8988T (cell line): ENCODE results near the gene ITGB1.

Experiments
- DNase-seq: peaks from one replicate; pipeline ENCODE4 v3.0.0; 2011

ITGB1 gene

DNA sequence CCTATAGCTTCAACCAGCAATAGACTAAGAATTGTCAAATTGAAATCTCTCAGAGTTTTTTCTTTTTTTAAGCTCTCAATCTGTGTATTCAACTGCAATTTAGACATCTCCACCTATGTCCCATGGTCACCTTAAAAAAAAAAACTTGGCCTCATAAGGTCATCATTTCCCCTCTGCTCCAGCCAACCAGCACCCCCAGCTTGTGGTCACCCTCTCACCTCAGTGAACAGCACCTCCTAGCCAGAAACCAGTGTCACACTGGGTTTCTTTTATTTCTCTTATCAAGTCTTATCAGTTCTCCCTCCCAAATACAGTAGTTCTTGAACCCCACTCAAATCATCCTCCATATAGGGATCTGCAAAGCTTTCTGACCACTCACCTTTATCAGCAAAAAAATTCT lies 4.0 kb downstream of the ITGB1 start:
- no peak for DNase-seq

DNA sequence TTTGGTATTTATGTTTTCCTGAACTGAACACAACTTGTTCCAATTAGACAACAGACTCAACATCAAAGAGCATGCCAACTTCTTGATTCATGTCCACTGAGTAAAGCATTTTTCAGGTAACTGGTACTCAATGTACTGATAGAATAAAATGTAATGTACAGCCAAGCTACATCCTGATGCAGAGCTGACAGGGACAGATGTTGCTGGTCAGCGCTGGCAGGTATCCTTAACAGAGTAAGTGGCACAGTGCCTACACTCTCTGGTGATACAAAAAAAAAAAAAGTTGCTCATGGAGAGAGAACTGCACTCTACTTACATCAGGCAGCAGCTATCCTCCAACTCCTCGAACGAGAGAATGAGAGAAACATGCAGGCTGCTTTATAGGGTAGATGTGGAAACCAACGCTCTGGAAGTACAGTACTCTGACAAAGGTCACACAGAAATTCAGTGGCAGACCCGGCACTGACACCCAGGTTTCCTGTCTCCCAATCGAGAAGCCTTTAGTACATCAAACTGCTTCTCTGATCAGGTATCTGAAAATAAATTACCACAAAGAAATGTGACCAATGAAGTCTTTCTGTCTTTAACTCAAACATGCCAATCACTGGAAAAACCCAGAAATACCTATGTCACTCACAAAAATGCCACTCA lies 4.6 kb downstream of the ITGB1 start:
- no peak for DNase-seq

DNA sequence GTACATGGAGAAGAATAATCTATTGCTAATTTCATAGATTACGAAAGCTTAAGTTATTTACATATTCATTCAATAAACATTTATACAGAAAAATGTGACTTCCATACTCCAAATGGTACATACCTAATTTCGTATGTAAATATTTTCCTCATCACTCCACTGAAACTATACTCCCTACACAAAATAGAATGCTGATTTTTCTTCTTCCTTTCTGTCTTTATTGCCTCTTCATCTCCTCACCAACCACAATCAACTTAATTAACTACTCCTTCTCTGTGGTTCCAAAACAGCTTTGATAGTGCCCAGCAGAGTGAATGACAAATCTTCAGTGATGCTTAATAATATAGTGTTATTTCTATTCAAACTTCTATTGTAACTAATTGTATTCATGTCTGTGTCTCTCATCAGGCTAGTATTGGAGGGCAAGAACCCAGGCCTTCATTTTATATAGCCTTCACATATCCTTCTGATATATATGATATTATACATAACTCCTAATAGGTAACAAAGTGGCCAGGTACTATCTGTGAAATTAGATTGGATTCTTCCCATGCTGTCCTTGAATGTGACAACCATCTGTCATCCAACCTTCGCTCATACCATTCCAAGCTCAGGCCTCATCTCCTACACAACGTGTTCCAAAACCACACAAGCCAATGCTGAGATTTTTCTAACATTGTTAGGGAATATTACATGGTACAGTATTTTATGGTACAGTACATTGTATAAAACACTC lies 5.3 kb downstream of the ITGB1 start:
- DNase-seq, result no peak

DNA sequence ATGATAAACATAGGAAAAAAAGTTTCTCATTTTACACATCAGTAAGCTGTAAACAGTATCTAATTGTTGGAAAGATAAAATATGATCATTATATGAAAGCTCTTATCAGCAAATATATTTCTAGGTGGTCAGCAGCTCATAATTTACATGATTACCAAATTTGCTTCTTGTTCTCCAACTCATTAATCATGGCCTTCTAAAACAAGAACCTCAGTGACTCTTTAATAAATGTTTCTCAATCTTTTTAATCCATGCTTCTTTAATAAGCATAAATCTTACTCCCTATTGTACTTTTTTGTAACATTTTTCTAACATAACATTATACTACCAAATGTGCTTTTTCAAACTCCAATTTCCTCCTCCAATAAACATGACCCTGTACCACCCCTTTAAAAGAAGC lies 5.9 kb downstream of the ITGB1 start:
- no peak for DNase-seq

DNA sequence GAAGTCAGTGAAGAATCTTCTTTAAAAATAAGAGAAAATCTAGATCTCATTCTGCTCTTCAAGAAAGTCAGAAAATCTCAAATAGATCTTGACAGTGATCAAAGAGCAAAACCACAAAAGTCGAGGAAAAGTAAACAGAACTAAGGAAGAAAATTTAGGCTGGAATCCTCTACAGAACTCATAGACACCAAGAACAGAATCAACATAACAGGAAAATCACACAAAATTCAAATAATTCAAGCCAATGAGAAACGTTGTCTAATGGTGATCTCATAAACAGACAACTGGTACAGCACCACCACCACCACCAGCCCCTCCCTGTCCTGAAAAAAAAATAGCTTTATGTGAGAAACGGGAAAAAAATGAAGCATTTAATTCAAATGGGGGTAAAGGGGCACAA lies 6.9 kb downstream of the ITGB1 start:
- DNase-seq, result no peak

DNA sequence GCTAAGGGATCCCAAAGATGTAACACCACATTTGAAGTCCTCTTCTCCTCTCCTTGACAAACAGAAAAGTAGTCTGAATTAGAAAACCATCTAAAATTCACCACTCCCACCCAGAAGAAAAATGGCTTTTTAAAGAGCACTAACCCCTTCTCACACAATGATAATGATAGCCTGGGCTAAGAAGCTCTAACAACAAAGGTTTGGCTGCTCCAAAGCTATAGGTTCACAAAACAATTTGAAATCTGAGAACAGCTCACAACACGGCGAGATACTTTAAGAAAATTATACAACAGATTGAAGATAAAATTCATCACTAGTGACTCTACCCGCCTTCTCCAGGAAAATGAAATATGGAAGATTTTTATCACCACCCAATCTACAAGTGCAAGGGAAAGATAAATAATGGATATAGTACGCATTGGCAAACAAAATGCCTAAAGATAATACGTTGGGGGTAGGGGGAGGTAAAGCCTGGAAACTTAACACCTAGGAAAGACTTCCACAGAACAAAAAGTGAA lies 7.4 kb downstream of the ITGB1 start:
- DNase-seq, result no peak

DNA sequence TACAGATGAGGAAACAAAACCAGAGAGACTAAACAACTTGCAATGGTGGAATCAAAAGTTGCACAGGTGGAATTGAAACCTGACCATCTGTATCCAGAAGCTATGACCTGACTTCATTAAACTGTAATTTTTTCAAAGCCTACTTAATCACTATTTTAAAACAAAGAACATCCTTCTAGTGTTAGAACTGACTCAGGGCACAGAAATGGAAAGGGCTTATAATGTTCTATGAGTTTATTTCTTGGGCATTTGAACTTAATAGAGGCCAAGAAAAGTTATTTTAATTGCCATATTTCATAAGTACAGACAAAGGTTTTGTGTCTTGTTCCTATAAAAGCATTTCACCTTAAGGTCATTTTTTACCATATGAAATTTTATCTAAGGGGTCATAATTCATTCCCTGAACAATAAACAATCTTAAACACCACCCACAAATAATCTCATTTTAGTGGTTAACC lies 8.8 kb downstream of the ITGB1 start:
- no peak for DNase-seq

DNA sequence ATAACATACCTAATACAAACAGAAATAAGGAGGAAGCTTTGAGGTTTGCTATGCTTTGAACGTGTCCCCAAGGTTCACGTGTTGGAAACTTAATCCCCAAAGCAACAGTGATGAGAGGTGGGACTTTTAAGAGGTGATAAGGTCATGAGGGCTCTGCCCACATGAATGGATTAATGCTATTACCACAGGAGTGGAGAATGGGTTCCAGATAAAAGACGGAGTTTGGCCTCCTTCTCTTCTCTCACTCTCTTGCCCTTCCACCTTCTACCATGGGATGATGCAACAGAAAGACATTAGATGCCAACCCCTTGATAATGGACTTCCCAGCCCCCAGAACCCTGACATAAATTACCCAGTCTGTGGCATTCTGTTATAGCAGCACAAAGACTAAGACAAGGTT lies 9.6 kb downstream of the ITGB1 start:
- no peak for DNase-seq

DNA sequence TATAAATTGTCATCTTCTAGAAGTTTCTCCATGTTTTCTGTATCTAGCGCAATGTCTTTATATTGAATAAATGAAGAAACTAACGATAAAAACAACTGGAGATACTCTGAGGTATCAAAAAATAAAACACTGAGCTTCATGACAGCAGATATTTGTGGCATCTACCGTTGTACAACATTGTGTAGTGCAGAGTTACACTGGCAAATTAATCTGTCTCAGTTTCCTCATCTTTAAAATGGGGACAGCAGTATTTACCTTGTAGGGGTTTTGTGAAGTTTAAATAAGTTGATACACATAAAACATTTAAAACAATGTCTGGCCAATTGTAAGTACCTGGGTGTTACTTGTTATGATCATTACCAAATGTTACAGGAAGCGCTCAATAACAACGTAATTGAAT lies 10.4 kb downstream of the ITGB1 start:
- no peak for DNase-seq

DNA sequence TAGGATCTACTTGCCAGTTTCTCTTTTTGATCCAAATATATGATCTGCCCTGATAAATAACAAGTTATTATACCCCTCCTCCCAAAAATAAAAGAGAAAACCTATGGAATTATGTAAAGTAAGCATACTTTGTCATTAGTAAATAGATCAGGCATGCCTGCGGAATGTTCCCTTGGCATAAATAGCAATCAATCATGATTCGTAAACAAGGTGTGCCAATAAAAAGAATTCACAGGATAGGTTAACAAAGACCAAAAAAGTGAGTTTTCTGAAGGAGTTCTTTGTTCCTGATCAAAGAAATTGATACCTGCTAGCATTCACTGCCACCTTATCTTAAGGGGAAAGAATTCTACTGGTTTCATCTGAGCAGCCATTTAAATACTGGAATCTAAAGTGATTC lies 11.9 kb downstream of the ITGB1 start:
- DNase-seq, result no peak

DNA sequence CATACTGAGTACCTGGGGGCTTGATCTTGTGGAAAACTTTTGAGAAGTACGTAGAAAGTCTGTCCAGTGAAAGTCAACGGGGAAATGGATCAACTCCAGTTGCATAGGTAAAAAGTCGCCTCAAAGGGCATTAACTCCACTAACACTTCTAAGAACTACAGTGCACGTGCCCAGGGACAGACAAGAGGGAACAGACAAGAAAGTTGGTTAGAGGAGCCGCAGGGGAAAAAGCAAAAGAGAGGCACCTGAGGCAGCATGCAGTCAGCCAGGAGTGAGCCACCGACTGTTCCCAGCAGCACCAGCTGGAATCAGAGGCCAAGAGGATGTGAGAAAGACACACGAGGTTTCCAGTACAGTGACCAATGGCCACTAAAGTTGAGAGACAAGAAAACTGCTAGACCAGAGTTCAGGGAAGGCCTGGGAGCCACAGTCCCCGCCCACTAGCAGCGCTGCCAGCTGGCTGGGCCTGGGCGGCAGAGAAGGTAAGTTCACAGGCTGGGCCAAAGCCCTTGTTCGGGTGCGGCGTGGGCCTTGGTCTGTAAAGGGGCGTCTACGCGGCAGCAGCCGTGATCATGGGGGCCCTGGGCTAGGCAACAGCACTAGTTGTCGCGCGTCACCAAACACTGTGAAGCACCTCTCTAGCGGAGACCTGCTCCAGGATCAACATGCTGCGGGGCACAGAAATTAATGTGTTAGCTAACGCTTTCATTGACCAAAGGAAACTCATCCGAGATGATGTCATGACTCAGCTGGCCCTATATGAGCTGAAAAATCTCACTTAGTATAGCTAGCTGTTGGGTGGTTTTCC lies 14.0 kb downstream of the ITGB1 start:
- no peak for DNase-seq

DNA sequence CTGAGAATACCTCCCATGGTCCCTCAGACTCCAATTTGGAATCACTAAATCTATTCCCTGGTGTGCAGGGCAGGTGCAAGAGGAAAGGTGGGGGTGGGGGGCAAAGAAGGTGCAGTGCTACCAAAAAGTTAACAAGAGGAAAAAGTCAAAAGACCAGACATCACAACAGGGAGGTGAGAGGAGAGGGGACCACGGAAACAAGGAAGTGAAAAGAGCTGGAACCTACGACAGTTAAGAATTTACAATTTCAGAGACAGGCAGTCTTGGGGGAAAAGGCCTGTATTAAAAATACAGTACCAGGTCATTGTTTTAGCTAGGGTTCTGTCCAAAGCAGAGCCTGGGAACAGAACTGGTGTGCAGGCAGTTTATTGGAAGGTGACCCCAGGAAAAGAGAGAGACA lies 14.6 kb downstream of the ITGB1 start:
- DNase-seq, result no peak

DNA sequence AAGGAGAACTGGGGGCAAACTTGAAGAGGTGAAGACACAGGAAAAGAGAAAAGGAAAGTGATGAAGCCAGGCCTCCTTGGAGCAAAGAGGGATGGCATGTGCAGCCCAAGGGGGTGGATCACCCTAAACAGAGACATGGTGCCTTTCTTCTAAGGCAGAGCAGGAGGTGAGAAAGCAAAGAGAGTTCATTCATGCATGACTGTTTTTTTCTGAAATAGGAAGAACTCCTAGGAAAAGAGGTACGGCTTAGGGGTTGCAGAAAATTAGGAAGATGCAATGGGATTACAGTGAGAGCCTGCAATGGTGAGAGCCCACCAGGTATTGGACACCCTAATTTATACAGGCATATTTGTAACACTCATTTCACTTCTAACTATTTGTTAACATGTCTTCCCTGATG lies 15.9 kb downstream of the ITGB1 start:
- no peak for DNase-seq

DNA sequence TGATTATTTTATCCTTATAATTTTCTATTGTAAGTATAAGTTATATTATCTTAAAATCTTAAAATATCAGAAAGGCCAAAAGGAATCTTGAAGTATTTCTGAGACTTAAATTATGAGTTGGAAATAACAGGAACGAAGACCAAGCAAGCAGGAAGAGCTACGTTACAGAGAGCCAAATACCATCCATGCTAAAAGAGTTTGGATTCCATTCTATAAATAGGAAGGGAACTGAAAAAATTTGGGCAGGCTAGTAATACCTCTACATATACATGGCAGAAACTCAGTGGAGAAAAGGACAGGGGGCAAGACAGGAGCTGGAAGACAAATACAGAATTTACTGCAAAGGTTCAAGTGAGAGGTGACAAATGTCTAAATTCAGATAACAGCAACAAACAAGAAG lies 16.7 kb downstream of the ITGB1 start:
- no peak for DNase-seq

DNA sequence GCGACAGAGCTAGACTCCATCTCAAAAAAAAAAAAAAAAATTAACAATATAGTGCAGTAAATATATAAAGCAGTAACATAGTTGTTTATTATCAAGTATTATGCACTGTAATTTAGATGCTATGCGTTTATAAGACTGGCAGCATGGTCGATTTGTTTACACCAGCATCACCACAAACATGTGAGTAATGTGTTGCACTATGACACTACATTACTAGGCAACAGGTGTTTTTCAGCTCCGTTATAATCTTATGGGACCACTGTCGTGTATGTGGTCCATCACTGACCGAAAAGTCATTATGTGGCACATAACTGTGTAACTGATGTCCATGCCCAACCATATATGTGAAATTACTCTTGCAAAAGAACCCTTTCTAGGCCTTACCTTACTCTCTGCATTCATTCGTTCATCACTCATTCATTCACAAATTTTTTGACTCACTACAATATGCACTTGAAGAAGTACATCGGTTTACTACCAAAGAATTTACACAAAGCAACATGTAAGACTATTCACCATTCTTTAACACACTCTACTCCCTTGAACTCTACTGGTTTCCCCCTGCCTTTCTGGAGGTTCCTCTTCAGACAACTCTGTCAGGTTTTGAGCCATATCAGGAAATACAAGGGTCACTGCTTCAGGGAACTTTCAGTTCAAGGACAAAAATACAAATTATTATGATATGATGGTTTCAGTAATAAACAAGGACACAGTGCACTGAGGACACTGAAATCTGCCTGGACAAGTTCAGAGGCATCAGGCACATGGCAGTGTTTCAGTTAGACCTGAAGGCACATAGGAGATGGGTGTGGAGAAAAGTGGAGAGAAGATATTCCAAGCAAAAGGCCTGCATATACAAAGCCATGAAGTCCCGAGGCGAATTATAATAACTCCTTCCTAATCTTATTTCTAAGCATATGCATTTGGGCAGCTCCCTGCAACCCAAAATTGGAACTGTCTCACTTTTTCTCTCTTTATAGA lies 17.4 kb downstream of the ITGB1 start:
- DNase-seq, result no peak

DNA sequence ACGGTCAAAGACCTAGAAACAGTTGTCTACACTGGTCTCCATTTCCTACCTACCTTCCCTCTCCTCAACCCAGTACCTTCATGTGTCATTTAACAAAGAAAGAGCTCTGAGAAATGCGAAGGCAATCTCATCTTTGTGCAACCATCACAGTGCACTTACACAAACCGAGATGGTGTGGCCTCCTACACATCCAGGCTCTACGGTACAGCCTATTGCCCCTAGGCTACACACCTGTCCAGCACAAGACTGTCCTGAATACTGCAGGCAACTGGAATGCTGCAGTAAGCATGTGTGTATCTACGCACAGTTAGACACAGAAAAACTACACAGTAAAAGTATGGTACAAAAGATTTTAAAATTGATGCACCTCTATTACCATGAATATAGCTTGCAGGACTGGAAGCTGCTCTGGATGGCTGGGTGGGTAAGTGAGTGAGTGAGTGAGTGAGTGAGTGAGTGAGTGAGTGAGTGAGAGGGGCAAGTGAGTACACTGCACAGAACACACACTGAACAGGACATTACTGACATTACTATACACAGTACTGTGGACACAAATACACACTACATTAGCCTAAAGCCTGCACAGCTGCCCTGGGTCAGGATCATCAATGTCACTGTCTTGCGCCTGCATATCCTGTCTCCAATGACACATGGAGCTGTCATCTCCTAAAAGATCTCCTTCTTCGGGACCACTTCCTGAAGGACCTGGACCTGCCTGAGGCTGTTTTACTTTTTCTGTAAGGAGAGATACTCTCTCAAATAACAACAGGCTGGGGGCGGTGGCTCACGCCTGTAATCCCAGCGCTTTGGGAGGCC lies 18.5 kb downstream of the ITGB1 start:
- no peak for DNase-seq

DNA sequence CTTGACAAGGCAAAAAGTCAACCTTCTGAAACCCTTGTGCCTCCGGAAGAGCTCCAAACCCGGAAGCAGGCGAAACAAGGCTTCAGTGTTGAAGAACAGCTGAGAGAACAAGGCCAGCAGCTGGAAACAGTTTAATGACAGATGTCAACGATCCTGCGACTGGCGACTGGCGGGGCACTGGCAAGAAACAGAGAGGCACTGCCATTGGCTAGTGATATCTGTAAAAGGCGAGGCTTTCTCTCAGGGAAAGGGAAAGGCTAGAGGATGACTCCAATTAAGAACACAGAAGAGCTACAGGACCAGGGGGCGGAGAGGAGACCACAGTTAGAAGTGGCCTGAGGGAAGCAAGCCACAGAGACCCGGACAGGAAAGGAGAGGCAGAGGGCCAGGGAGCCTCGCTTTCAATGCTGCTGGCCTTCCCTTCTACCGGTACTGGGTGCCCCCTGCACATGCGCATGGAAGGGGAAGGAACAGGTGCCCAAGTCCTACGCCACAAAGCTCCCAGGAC lies 19.4 kb downstream of the ITGB1 start:
- no peak for DNase-seq

DNA sequence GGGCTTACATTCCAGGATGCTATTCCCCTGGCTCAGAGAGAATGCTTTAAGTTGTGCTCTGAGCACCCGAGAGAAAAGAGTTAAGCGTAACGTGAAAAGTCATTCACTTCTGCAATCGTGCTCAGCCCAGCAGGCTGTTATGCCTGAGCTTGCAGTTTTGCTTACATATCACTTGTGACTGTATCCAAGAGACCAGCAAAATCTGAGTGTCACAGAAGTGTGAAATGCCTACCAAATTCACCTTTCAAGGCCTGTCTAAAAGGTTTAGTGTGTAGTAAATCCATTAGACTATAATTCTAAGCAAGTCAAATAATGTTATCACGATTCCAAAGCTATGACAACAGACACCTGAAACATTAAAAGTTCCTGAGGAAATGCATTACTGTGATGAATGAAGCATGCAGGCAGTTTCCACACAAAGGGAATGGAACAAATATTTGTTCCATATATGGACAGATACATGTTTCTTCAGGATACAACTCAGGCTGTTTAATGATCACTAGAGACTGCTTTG lies 20.1 kb downstream of the ITGB1 start:
- no peak for DNase-seq

DNA sequence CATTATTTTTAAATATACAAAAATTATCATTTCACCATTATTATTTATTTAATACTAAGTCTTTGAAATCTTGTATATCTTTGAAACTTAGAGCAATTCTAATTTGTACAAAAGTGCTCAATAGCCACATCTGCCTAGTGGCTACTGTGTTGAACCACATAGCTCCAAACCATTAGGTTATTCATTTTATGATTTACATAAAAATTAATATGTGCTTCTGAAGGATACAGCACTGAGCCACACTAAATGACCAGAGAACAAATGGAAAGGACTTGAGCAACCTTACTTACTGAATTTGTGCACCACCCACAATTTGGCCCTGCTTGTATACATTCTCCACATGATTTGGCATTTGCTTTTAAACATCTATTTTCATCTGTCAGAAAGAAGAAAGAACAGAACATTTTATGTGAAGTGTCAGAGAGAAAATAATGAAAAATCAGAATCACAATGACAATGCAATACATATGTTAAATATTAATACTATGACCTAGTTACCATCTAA lies 25.8 kb downstream of the ITGB1 start:
- no peak for DNase-seq

DNA sequence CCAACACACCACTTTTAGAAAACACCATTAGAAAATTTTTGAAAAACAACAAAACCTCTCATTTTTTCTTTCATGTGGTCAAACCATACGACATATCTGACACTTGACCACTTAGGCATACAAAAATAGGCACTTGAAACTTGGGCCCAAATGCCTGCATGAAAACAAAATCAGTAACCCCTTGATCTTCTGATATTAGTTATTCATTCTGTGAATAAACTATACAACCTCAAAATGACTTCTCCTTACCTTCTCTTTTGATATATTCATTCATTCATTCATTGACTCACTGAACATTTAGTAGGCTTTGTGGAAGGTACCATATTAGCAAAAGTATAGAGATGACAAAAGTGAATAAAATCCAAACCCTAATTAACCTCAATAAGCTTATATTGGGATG lies 26.4 kb downstream of the ITGB1 start:
- no peak for DNase-seq

DNA sequence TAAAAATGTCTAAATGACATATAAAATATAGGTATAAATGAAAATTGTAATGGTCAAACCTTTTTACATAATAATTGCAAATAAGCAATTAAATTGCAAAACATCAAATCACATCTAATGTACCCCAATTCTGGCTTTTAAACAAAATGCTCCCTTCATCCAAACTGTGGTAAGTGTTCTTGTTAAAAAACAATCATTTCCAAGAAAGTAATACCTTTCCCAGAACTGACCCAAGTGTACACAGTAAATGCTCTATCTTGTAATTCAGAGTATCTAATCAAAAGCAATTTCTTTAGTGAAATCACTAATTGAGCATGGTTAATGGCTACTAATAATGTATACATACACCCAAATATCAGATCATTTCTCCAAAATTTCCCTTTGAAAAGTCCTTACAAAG lies 28.0 kb downstream of the ITGB1 start:
- DNase-seq, result no peak
